ENCODE results near the gene FAHD2A.

DNA sequence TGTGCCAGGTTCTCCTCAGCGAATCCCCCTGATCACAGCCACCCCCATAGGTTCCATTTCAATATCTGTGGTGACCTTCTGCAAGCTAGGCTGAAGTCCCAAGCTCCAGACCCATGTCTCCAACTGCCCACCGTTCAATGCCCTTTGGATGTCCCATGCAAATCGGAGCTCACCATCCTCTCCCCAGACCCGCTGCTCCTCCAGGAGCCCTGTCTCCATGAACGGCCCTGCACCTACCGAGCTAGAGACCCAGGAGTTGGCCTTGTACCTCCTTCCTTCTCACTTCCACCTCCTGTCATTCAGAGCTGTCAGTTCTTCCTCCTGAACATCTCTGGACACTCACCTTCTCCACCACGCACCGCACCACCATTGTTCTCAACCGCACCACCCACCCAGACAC, 1.0 kb upstream of the FAHD2A start:
- TF ChIP-seq, protein P1, sequence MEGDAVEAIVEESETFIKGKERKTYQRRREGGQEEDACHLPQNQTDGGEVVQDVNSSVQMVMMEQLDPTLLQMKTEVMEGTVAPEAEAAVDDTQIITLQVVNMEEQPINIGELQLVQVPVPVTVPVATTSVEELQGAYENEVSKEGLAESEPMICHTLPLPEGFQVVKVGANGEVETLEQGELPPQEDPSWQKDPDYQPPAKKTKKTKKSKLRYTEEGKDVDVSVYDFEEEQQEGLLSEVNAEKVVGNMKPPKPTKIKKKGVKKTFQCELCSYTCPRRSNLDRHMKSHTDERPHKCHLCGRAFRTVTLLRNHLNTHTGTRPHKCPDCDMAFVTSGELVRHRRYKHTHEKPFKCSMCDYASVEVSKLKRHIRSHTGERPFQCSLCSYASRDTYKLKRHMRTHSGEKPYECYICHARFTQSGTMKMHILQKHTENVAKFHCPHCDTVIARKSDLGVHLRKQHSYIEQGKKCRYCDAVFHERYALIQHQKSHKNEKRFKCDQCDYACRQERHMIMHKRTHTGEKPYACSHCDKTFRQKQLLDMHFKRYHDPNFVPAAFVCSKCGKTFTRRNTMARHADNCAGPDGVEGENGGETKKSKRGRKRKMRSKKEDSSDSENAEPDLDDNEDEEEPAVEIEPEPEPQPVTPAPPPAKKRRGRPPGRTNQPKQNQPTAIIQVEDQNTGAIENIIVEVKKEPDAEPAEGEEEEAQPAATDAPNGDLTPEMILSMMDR (IDR thresholded peaks at IDR 0.05): no peak
- no peak for TF ChIP-seq EP300 (IDR thresholded peaks at IDR 0.05)
